ENCODE results near the gene EFNA1.

GRCh38 chr1:155171836-155172731 is 44.4 kb downstream of the EFNA1 start:
- no peak for TF ChIP-seq CTCF (conservative IDR thresholded peaks at IDR 0.05; ENCODE audit: low read depth, low read length)
- no peak for TF ChIP-seq EZH2 (IDR thresholded peaks at IDR 0.05; ENCODE audit: low read length, unreplicated experiment)
- TF ChIP-seq EZH2phosphoT487 (IDR thresholded peaks at IDR 0.05; ENCODE audit: borderline replicate concordance, low read length): no peak

Data from PC-3 (cell line).